Testis (tissue), 2 donors: ENCODE measurements around the gene ACYP1.

Experiments
- CTCF ChIP-seq, 3 experiments: fragments of 450-650 bp in 2 of 3; fragments of 200-600 bp in 1 of 3; sonication (generic) in 1 of 3; IDR thresholded peaks; one replicate each; pipeline ENCODE4 v1.5.1; 2016 to 2019; ENCODE audit warnings: antibody characterized with exemption in 3 of 3, mild to moderate bottlenecking in 2 of 3, moderate library complexity in 1 of 3
- POLR2A ChIP-seq: fragments of 450-650 bp; IDR thresholded peaks from one replicate; pipeline ENCODE4 v1.6.1; 2017; ENCODE audit warnings: antibody characterized with exemption, mild to moderate bottlenecking, moderate library complexity

- TF ChIP-seq CTCF (IDR thresholded peaks at IDR 0.05) = no peak
- no peak for TF ChIP-seq POLR2A
Observed at GRCh38 chr14:75090353-75090752, 26.5 kb upstream of the ACYP1 start.
